Measurements from ENCODE around the gene ABHD5.

DNA sequence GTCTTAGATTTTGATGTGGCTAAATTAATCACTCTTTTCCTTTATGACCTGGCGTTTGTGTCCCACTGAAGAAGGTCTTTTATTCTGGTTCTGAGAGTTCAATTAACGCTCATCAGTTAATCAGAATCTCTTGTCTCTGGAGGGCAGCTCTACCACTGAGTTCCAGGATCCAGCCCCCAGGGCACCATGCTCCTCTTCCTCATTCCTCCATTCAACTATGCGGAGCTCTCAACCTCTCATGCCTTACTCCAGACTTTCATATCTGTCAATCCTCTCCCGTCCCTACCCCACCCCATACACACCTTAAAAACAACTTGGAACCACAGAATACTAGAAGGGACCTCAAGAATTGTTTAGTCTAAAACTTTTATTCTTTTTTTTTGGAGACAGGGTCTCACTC lies 4.8 kb upstream of the ABHD5 start:
- TF ChIP-seq YY1 (IDR thresholded peaks at IDR 0.05; ENCODE audit: insufficient read depth, insufficient replicate concordance, low read depth, low read length): no peak
- TF ChIP-seq, protein P1, sequence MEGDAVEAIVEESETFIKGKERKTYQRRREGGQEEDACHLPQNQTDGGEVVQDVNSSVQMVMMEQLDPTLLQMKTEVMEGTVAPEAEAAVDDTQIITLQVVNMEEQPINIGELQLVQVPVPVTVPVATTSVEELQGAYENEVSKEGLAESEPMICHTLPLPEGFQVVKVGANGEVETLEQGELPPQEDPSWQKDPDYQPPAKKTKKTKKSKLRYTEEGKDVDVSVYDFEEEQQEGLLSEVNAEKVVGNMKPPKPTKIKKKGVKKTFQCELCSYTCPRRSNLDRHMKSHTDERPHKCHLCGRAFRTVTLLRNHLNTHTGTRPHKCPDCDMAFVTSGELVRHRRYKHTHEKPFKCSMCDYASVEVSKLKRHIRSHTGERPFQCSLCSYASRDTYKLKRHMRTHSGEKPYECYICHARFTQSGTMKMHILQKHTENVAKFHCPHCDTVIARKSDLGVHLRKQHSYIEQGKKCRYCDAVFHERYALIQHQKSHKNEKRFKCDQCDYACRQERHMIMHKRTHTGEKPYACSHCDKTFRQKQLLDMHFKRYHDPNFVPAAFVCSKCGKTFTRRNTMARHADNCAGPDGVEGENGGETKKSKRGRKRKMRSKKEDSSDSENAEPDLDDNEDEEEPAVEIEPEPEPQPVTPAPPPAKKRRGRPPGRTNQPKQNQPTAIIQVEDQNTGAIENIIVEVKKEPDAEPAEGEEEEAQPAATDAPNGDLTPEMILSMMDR (CRISPR knock-in tag; IDR thresholded peaks at IDR 0.05): no peak

Measured in HepG2 (cell line).